Measurements from ENCODE around the gene NKX1-1.

Gene NKX1-1

DNA sequence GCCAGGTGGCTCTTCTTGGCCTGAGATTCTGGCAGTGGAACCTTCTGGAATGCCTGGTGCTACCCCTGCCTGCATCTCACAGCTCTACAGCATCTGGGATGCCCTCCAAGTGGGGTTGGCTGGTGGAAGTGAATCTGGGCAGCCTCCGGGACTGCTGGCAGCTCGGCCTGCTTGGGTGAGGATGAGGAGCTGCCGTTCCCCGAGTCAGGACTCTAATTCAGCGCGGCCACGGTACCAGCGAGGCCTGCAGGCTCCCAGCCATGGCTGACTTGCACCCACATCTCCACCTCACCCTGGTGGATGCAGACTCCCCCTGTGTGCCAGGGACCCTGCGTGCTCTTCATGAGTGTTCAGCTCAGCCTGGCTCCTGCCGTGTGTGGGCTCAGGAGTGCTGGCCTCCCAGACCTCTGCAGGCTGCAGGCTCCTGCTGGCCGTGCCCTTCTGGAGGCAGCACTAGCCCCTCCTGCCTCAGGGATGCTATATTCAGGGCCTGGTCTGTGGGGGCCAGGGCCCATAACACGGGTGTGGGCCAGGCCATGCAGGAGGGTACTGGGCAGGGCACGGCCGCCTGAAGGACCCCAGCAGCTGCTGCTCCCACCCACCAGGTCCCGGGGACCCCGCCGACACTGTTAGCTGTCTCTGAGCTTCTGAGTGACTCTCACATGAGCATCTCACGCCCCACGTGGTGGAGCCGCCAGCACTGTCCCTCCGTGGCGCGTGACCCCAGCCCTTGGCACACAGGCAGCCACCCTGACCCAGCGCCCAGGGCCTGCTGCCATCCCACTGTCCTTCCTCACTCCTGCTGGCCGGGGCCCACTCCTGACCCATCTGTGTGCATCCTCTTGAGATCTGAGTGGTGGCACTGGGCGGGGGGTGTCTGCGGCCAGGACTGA, 48.6 kb downstream of the NKX1-1 start:
- POLR2A ChIA-PET = no interaction called here
- H3K4me3 ChIP-seq (ENCODE audit: low read depth, low read length) = no peak overlapping the region
- CTCF ChIA-PET = interaction anchor here (1.0 to 7.8 kb wide), 6 partner anchors 10 to 369 kb away, joined by 3 to 106 read pairs (median 40); partner anchors contain the start of gene UVSSA
- TF ChIP-seq, protein P1, sequence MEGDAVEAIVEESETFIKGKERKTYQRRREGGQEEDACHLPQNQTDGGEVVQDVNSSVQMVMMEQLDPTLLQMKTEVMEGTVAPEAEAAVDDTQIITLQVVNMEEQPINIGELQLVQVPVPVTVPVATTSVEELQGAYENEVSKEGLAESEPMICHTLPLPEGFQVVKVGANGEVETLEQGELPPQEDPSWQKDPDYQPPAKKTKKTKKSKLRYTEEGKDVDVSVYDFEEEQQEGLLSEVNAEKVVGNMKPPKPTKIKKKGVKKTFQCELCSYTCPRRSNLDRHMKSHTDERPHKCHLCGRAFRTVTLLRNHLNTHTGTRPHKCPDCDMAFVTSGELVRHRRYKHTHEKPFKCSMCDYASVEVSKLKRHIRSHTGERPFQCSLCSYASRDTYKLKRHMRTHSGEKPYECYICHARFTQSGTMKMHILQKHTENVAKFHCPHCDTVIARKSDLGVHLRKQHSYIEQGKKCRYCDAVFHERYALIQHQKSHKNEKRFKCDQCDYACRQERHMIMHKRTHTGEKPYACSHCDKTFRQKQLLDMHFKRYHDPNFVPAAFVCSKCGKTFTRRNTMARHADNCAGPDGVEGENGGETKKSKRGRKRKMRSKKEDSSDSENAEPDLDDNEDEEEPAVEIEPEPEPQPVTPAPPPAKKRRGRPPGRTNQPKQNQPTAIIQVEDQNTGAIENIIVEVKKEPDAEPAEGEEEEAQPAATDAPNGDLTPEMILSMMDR (IDR thresholded peaks at IDR 0.05; ENCODE audit: insufficient read depth, low read length, missing control alignments) = no peak
- DNase-seq (ENCODE audit: low read depth, low spot score) = no peak

DNA sequence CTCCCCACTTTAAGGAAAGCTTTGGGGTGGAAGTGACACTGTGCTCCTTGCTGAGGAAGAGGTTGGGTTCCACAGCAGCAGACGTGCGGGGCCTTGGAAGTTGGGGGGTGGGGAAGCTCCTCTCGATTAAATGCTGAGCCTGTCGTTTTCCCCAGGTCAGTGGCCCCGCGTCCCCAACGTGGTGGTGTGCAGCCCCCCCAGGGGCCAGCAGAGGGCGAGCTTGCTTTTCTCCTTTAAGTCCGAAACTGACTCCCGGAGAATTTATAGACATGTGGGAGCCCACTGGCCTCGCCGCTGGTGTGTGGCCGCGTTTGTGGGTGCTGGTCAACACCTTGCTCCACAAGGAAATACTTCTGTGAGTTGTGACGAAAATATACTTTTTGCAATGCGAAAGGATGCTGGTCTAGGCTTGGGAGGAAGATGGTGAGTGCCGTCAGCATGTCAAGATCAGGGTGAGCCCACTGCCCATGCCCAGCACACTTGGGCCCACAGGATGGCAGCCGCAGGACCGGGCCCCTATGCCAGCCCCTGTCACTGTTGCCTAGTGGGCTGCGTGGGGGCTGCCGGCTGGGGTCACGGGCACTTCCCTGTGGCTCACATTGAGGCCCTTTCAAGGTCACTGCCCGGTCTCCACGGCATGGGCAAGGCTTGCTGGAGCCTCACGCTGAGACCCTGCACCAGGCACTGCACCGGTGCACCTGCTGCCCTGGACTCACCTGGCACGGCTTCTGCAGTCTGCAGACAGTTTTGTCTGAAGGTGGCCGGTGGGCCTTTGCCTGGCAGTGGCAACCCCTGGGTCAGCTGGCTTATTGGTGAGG, 49.9 kb downstream of the NKX1-1 start:
- H3K4me3 ChIP-seq (ENCODE audit: low read depth, low read length) = no peak overlapping the region
- DNase-seq (ENCODE audit: low read depth, low spot score) = no peak
- TF ChIP-seq, protein P1 (IDR thresholded peaks at IDR 0.05; ENCODE audit: insufficient read depth, low read length, missing control alignments) = peak; percentile 87
- ChIA-PET CTCF (interaction anchor here (0.6 to 7.8 kb wide), 32 partner anchors 9 to 370 kb away, joined by 3 to 106 read pairs (median 3); partner anchors contain the start of gene UVSSA), POLR2A (interaction anchor here (0.6 kb wide), 1 partner anchor 240 kb away, joined by 3 read pairs; no protein-coding TSS in a partner anchor)

DNA sequence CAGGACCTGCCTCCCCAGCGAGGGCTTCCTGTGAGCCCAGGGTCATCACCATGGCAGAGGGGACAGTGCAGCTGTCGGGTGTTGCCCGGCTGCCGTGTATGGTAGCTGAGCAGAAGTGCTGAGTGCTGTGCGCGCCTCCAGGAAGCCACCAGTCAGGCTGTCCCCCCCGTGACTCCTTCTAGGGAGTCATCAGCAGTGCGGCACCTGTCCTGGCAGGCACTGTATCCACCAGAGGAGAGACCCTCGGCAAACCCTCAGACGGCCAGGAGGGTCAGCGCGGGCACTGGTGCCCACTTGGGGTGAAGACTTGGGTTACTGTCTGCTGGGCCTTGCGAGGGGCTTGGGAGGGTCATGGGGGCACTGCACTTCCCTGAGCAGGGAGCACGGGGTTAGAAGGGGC, 50.9 kb downstream of the NKX1-1 start:
- H3K4me3 ChIP-seq (ENCODE audit: low read depth, low read length) = no peak overlapping the region
- no peak for DNase-seq (ENCODE audit: low read depth, low spot score)
- CTCF ChIA-PET = interaction anchor here (0.6 to 7.8 kb wide), 19 partner anchors 8 to 1101 kb away, joined by 3 to 106 read pairs (median 5); partner anchors contain the start of gene UVSSA
- TF ChIP-seq, protein P1 (IDR thresholded peaks at IDR 0.05; ENCODE audit: insufficient read depth, low read length, missing control alignments) = no peak
- POLR2A ChIA-PET = no interaction called here

DNA sequence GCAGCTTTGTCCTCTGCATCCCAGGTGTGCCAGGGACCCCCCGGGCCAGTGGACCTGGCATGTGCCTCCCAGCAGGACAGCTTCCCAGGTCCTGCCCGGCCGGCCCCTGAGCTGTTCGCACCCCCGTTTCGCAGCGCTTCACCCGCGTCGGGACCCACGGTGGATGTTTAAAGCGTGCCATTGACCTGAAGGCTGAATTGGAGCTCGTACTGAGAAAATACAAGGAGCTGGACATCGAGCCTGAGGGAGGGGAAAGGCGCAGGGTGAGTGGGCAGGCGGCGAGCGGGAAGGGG, 51.3 kb downstream of the NKX1-1 start:
- CTCF ChIA-PET = interaction anchor here (0.6 to 7.8 kb wide), 13 partner anchors 7 to 1102 kb away, joined by 3 to 106 read pairs (median 11); partner anchors contain the start of gene UVSSA
- H3K4me3 ChIP-seq (ENCODE audit: low read depth, low read length) = no peak overlapping the region
- POLR2A ChIA-PET = no interaction called here
- TF ChIP-seq, protein P1 (IDR thresholded peaks at IDR 0.05; ENCODE audit: insufficient read depth, low read length, missing control alignments) = no peak
- no peak for DNase-seq (ENCODE audit: low read depth, low spot score)

DNA sequence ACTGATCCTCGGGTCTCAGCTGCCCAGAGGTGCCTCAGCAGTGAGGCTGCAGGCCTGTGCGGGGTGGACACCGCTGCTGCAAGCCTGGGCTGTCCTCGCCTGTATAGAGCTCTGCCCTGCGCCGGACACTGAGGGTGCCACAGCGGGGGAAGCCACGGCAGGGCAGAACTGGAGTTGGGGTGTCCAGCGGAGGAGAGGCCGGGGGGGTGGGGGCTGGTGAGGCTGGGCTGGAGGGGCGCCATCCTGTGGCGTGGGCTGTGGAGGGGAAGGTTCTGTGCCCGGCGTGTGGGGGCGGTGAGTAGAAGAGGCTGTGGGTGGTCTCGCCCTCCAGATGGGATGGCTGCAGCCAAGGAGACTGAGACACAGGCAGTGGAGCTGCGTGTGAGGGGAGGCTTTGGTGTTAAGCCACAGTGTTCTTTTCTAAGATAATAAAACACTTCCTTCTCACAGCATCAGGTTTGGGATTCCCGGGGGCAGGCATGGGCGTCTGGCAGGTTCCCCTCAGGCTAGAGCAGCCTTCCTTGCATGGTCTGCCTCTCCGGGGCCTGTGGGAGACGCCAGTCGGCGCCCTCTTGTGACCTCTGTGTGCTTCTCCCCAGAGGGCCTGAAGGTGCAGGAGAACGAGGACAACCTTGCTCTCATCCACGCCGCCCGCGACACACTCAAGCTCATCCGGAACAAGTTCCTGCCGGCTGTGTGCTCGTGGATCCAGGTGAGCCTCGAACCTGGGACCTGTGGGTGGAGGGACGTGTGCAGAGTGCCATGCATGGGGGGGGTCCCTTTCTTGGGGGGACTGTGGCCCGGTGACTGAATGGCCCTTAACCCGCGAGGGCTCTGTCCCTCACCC, 51.9 kb downstream of the NKX1-1 start:
- TF ChIP-seq, protein P1 (IDR thresholded peaks at IDR 0.05; ENCODE audit: insufficient read depth, low read length, missing control alignments) = no peak
- ChIA-PET POLR2A (no interaction called here), CTCF (interaction anchor here (0.9 to 7.8 kb wide), 11 partner anchors 11 to 372 kb away, joined by 3 to 106 read pairs (median 11); no protein-coding TSS in a partner anchor)
- no peak for DNase-seq (ENCODE audit: low read depth, low spot score)
- no peak overlapping the region for H3K4me3 ChIP-seq (ENCODE audit: low read depth, low read length)
